Lung (tissue), 12 donors: ENCODE data around the gene CDKAL1. TPM values are rescaled to one million over a fixed set of nuclear protein-coding genes. Genes with fewer than 3 reads are reported as not detected.

Experiments used
- ATAC-seq: fragments of 200-7000 bp; cut with Tn5 transposase; one replicate; pipeline ENCODE4 v1.9.1; 2020; ENCODE audit warnings: moderate number of reproducible peaks; ENCODE audit not compliant: insufficient read depth, low FRiP score
- DNase-seq, 3 donors: peaks; one replicate each; pipeline ENCODE4 v3.0.0-alpha.2; 2013 to 2017
- H3K27ac ChIP-seq, 2 donors: one replicate each; pipeline ENCODE4 v1.5.1; 2013; ENCODE audit warnings: mild to moderate bottlenecking in 2 of 2, moderate library complexity in 2 of 2, control low read depth in 1 of 2, inconsistent platforms in 1 of 2, low read depth in 1 of 2, low read length in 1 of 2
- H3K27me3 ChIP-seq, 3 donors: one replicate each; pipeline ENCODE4 v1.5.1; 2013; ENCODE audit warnings: low read length in 2 of 3; ENCODE audit not compliant: control insufficient read depth in 3 of 3, insufficient read depth in 3 of 3
- H3K36me3 ChIP-seq, 4 donors: one replicate each; pipeline ENCODE4 v1.5.1; 2013; ENCODE audit warnings: low read length in 4 of 4, mild to moderate bottlenecking in 1 of 4, moderate library complexity in 1 of 4; ENCODE audit not compliant: control insufficient read depth in 4 of 4, insufficient read depth in 4 of 4
- H3K4me1 ChIP-seq, 5 donors: one replicate each; pipeline ENCODE4 v1.5.1; 2013; ENCODE audit warnings: low read length in 5 of 5, mild to moderate bottlenecking in 2 of 5, moderate library complexity in 1 of 5; ENCODE audit not compliant: control insufficient read depth in 5 of 5, insufficient read depth in 5 of 5
- H3K4me3 ChIP-seq: one replicate; pipeline ENCODE4 v1.5.1; 2013; ENCODE audit warnings: mild to moderate bottlenecking, control low read depth, moderate library complexity
- H3K9ac ChIP-seq, 2 donors: one replicate each; pipeline ENCODE4 v1.5.1; 2013; ENCODE audit warnings: low read length in 2 of 2, control low read depth in 1 of 2; ENCODE audit not compliant: insufficient read depth in 1 of 2
- H3K9me3 ChIP-seq, 4 donors: one replicate each; pipeline ENCODE4 v1.5.1; 2013; ENCODE audit warnings: low read length in 3 of 4, mild to moderate bottlenecking in 1 of 4, moderate library complexity in 1 of 4; ENCODE audit not compliant: control insufficient read depth in 4 of 4, insufficient read depth in 3 of 4
- WGBS, 2 donors: extraction: QIAGEN DNeasy Blood & Tissue Kit; methylation state at CpG; one replicate each; pipeline ENCODE4 v1.1.7; 2013; 5-methylcytosine and 5-hydroxymethylcytosine counted together
- polyA plus RNA-seq, 2 donors: library from polyadenylated mRNA; stranded (reverse); fragments of 200-250 nt; gene quantifications; one replicate each; pipeline ENCODE4 v1.2.1, GENCODE V29; 2013
- total RNA-seq, 2 donors: library from RNA; depleted of rRNA in 1 of 2; stranded (reverse); fragments of >200 nt in 1 of 2; gene quantifications; one replicate each; pipeline ENCODE4 v1.2.1, GENCODE V29; 2014 to 2021
- TF ChIP-seq, protein P1 (sequence below): IDR thresholded peaks from 2 replicates; pipeline ENCODE4 v1.5.1; 2012; ENCODE audit warnings: mild to moderate bottlenecking; ENCODE audit errors: control extremely low read depth, extremely low read depth
- donor health status: control.
- donor health status: control.
- donor health status: Bipolar disorder and iron deficiency.
- donor health status: healthy.
- donor health status: DM: yes; HTN: yes; CAD: no.

Gene CDKAL1
- total and polyA plus RNA-seq, 4 donors, result 4.0 to 39.0 (median 10.0) TPM

DNA sequence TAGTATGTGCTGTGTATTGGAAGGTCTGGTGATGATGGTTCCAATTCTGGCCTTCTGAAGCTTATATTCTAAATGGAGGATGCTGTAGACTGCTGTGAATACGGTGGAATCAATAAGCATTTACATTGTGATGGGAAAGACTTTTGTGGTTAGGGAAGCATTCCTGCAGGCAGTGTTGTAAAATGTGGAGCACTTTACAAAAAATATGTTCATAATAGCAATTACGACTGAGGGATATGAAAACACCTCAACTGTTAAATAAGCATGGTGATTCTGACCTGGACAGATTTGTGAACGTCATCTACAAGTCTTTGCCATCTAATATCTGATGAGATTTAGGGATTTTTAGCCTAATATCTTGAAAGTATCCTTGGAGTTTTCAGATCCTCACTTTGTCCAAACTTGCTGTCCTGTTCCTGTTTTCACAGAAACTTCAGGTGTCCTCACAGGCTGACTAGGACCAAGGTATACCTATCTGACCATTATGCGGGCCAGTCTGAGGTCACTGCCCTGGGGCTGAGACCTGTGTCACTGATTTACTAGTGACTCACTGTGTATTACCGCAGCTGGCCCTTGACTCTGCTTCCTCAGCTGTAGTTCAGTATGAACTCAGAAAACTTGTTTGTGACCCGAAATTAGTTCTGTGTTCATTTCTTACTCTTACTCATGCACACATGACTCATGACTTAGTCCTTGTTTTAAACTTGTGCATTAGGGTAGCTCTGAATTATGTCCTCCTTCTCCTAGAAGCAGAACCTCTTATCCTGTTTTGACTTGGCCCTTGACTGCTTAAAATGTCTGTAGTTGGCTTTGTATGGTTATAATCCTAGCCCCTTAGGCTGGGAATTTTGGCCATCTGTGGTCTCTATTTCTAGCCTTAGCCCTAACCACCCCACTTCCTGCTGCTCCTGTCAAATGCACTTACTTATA lies 343.0 kb downstream of the CDKAL1 start:
- WGBS, 2 donors, result 74 to 85% methylated on average over 6 of the region's 6 CpGs
- H3K4me3 ChIP-seq, result no peak overlapping the region

GRCh38 chr6:20879121-20879520 lies 344.9 kb downstream of the CDKAL1 start:
- WGBS, 2 donors, result 86 to 100% methylated on average over 1 of the region's 1 CpG
- ATAC-seq (no peak), DNase-seq (no peak)
- Histone ChIP-seq H3K36me3 (peaks cover 0 to 2% (median 0%) of the 10 kb centered on the region in 4 donors), H3K9me3 (peaks cover 0 to 2% (median 0%) of the 10 kb centered on the region in 4 donors), H3K27ac (no peak overlapping the region), H3K4me1 (peaks cover 0 to 10% (median 0%) of the 10 kb centered on the region in 5 donors), H3K27me3 (no peaks in the 10 kb centered on the region), H3K4me3 (no peak overlapping the region), H3K9ac (no peak overlapping the region)
- TF ChIP-seq, protein P1, sequence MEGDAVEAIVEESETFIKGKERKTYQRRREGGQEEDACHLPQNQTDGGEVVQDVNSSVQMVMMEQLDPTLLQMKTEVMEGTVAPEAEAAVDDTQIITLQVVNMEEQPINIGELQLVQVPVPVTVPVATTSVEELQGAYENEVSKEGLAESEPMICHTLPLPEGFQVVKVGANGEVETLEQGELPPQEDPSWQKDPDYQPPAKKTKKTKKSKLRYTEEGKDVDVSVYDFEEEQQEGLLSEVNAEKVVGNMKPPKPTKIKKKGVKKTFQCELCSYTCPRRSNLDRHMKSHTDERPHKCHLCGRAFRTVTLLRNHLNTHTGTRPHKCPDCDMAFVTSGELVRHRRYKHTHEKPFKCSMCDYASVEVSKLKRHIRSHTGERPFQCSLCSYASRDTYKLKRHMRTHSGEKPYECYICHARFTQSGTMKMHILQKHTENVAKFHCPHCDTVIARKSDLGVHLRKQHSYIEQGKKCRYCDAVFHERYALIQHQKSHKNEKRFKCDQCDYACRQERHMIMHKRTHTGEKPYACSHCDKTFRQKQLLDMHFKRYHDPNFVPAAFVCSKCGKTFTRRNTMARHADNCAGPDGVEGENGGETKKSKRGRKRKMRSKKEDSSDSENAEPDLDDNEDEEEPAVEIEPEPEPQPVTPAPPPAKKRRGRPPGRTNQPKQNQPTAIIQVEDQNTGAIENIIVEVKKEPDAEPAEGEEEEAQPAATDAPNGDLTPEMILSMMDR, result no peak

More for the DNA sequence above, 343.0 kb downstream of the CDKAL1 start:
- peak overlapping the region in 1 of 2 donors; percentile 40 for H3K27ac ChIP-seq
- peaks cover 0 to 2% (median 0%) of the 10 kb centered on the region in 4 donors for H3K9me3 ChIP-seq
- no peak for DNase-seq
- ATAC-seq, result peak; percentile 88
- H3K27me3 ChIP-seq, result no peaks in the 10 kb centered on the region
- H3K4me1 ChIP-seq, result peaks cover 0 to 10% (median 0%) of the 10 kb centered on the region in 5 donors
- H3K9ac ChIP-seq, result no peak overlapping the region
- H3K36me3 ChIP-seq, result no peaks in the 10 kb centered on the region
- TF ChIP-seq, protein P1, result no peak

GRCh38 chr6:20879526-20879925 lies 345.3 kb downstream of the CDKAL1 start:
- H3K27ac ChIP-seq, result no peak overlapping the region
- ATAC-seq (no peak), DNase-seq (peak in 2 of 3 donors; percentile 22 to 23)
- TF ChIP-seq, protein P1, result no peak
- peaks cover 0 to 2% (median 0%) of the 10 kb centered on the region in 4 donors for H3K9me3 ChIP-seq
- no peaks in the 10 kb centered on the region for H3K27me3 ChIP-seq
- no peak overlapping the region for H3K4me3 ChIP-seq
- H3K4me1 ChIP-seq, result peaks cover 0 to 10% (median 0%) of the 10 kb centered on the region in 5 donors
- no peak overlapping the region for H3K9ac ChIP-seq
- 54 to 68% methylated on average over 1 of the region's 1 CpG for WGBS, 2 donors
- H3K36me3 ChIP-seq, result peaks cover 0 to 2% (median 0%) of the 10 kb centered on the region in 4 donors
